ENCODE measurements around the gene MRNIP.

MRNIP gene

DNA sequence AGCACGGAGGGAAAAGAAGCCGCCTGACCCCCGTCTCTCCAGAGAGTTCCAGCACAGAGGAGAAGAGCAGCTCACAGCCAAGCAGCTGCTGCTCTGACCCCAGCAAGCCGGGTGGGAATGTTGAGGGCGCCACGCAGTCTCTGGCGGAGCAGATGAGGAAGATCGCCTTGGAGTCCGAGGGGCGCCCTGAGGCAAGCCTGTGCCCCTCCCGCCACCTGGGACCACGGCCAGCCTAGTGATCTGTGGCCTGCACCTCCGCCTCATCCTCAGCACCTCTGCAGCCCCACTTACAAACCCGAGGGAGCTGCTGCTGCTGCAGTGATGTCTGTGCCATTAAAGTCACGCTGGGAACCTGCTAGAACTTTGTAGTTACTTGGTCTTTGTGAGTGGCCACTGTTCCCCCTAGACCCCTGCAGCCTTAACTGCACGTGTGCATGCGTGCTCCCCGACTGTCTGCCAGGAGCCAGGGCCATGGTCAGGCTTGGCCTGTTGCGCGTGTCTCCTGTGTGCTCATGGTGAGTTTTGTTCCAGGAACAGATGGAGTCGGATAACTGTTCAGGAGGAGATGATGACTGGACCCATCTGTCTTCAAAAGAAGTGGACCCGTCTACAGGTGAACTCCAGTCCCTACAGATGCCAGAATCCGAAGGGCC, 25.4 kb downstream of the MRNIP start:
- H3K4me3 ChIP-seq (replicated peaks; ENCODE audit: low read depth, low read length): no peak overlapping the region
- TF ChIP-seq, protein P1, sequence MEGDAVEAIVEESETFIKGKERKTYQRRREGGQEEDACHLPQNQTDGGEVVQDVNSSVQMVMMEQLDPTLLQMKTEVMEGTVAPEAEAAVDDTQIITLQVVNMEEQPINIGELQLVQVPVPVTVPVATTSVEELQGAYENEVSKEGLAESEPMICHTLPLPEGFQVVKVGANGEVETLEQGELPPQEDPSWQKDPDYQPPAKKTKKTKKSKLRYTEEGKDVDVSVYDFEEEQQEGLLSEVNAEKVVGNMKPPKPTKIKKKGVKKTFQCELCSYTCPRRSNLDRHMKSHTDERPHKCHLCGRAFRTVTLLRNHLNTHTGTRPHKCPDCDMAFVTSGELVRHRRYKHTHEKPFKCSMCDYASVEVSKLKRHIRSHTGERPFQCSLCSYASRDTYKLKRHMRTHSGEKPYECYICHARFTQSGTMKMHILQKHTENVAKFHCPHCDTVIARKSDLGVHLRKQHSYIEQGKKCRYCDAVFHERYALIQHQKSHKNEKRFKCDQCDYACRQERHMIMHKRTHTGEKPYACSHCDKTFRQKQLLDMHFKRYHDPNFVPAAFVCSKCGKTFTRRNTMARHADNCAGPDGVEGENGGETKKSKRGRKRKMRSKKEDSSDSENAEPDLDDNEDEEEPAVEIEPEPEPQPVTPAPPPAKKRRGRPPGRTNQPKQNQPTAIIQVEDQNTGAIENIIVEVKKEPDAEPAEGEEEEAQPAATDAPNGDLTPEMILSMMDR (IDR thresholded peaks at IDR 0.05; ENCODE audit: low read length, missing control alignments): no peak
- no peak for DNase-seq (ENCODE audit: low read depth)

DNA sequence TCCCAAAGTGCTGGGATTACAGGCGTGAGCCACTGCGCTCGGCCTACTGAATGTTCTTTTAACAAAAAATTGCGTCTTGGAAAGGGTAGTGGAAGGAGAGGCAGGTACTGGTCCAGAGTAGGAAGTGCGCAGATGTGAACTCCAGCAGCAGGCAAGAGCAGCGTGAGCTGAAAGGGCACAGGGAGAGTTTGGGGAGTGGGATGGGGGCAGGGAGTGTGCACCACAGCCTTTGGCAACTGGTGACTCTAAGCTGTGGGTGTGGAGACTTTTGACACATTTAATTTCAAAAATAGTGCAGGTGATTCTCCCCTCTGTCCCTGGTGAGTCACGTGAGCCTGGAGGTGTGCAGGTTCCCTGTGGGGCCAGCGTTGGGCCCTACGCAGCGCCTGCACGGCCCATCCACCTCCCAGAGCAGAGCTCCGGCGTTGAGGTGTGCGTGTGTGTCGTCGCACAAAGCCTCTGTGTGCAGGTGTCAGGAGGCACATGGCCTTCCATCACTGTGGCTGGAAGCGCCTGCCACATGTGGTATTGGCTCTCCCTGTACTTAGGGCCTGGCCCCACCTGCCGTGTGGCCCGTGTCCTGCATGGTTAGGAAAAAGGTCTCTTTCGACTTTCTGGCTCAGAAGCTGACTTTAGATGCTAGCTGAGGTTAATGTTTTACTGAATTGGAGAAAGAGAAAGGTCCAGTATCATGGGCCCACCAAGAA, 26.4 kb downstream of the MRNIP start:
- TF ChIP-seq, protein P1 (IDR thresholded peaks at IDR 0.05; ENCODE audit: low read length, missing control alignments): no peak
- no peak overlapping the region for H3K4me3 ChIP-seq (replicated peaks; ENCODE audit: low read depth, low read length)
- no peak for DNase-seq (ENCODE audit: low read depth)

DNA sequence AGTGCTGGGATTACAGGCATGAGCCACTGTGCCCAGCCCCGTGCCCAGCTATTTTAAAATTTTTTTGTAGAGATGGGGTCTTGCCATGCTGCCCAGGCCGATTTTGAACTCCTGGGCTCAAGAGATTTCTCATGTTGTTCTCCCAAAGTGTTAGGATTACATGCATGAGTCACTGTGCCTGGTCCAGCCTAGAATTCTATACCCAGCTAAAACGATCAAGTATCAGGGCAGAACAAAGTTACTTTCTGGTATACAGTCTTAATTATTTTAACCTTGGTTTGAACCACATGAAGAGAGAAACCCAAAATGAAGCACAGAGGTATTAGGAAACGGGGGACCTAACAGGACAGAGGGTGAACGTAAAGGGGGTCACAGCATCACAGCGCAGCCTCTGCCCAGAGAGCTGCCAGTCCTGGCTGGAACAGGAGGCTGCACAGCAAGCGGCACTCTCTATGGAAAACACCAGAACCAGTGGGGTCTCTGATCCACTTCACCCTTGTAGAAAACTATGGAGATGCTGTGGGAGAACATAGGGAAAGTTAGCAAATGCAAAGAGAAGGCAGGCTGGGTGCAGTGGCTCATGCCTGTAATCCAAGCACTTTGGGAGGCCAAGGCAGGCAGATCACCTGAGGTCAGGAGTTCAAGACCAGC, 27.7 kb downstream of the MRNIP start:
- TF ChIP-seq, protein P1 (IDR thresholded peaks at IDR 0.05; ENCODE audit: low read length, missing control alignments): no peak
- DNase-seq (ENCODE audit: low read depth): no peak
- H3K4me3 ChIP-seq (replicated peaks; ENCODE audit: low read depth, low read length): no peak overlapping the region

DNA sequence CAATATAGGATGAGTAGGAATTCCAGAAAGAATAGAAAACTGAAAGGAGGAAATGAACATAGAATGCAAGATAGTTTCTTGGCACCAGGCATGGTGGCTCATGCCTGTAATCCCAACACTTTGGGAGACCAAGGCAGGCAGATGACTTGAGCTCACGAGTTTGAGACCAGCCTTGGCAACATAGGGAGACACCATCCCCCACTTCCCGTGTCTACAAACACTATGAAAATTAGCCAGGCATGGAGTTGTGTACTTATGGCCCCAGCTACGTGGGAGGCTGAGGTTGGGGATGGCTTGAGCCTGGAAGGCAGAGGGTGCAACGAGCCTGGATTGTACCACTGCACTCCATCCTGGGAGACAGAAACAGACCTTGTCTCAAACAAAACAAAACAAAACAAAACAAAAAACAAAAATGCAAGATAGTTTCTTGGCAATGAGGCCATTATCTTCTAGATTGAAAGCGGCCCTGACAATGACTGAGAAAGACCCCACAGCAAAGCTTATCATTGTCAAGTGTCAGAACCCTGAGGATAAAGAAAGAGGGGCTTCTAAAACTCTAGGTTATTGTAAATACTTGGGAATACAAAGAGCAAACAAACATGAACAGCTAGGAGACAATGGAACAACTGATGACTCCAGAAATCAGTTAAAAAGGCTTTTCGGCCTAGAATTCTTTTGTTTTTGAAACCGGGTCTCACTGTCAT, 28.7 kb downstream of the MRNIP start:
- TF ChIP-seq, protein P1 (IDR thresholded peaks at IDR 0.05; ENCODE audit: low read length, missing control alignments): no peak
- no peak for DNase-seq (ENCODE audit: low read depth)
- H3K4me3 ChIP-seq (replicated peaks; ENCODE audit: low read depth, low read length): no peak overlapping the region

DNA sequence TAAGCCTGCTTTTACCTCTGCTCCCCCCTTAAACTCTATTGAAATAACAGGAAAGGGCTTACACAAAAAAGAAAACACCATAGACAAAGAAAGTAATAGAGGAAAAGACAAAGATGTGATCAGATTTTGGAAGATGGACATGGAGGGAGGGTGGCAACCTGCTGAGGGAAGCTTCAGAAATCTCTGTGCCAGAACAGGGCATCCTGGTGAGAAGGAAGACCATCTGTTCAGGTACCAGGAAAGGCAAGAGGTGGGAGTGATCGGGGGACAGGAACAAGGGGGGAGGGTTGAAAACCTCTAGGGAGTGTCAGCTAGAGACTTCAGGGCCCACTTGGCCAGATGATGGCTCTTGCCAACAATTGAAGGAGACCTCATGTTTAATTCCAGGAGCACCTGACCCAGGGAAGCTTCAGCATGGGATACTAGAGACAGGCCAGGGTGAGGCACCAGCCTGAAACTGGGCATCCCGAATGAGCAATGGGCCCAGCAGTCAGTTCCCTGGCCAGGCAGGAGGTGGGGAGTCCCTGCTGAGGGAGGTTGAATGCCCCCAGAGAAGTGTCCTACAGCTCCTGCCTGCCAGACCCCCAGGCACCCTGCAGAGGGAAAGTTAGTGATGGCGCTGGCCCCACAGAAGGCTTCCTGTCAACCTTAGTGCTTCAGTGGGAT, 29.7 kb downstream of the MRNIP start:
- DNase-seq (ENCODE audit: low read depth): no peak
- TF ChIP-seq, protein P1 (IDR thresholded peaks at IDR 0.05; ENCODE audit: low read length, missing control alignments): no peak
- no peak overlapping the region for H3K4me3 ChIP-seq (replicated peaks; ENCODE audit: low read depth, low read length)

DNA sequence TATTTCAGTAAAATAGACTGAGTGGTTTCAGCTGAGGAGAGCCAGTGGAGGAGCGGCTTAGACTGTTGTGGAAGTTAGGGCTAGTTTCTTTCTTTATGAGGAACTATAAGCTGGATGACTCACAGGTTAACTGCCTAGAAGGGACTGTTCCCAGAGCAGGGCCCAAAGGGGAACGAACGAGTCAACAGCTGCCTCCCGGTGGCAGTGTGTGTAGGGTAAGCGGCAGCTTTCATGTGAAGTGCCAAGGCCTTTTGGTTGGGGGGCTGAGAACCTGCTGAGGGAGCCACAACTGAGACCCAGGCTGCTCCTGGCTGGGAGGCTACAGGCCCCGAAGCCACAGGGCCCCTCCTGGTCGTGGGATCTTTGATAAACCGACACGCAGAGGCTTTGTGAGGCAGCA, 30.9 kb downstream of the MRNIP start:
- TF ChIP-seq, protein P1 (IDR thresholded peaks at IDR 0.05; ENCODE audit: low read length, missing control alignments): no peak
- no peak for DNase-seq (ENCODE audit: low read depth)
- no peak overlapping the region for H3K4me3 ChIP-seq (replicated peaks; ENCODE audit: low read depth, low read length)
